GM19397 (cell line): ENCODE results near the gene BPTF.
A peak's percentile ranks its signal among the peaks of the same experiment; 100 is the strongest.
"Not testable (repeated sequence)": the region's sequence is repeated elsewhere in the genome, so short reads cannot be mapped to it uniquely, and the experiment has no call there.

ENCODE experiments used
- ATAC-seq: cut with Tn5 transposase; IDR thresholded peaks from one replicate; pipeline ENCODE4 v1.9.1; 2021; ENCODE audit warnings: mild to moderate bottlenecking, moderate library complexity; ENCODE audit not compliant: unreplicated experiment

Gene BPTF

GRCh38 chr17:67960276-67960675 is 135.0 kb downstream of the BPTF start:
- not testable (repeated sequence) for ATAC-seq

GRCh38 chr17:67962156-67962555 is 136.9 kb downstream of the BPTF start:
- ATAC-seq = not testable (repeated sequence)

GRCh38 chr17:67963145-67963572 is 137.9 kb downstream of the BPTF start:
- ATAC-seq = not testable (repeated sequence)

GRCh38 chr17:67970783-67971182 is 145.5 kb downstream of the BPTF start:
- no peak for ATAC-seq

- ATAC-seq = no peak
Measured at GRCh38 chr17:67974185-67974584, 148.9 kb downstream of the BPTF start.

GRCh38 chr17:67974598-67975066 is 149.3 kb downstream of the BPTF start:
- ATAC-seq = no peak

- not testable (repeated sequence) for ATAC-seq
Measured at GRCh38 chr17:67976306-67976705, 151.0 kb downstream of the BPTF start.

GRCh38 chr17:67980456-67980855 is 155.2 kb downstream of the BPTF start:
- no peak for ATAC-seq

- not testable (repeated sequence) for ATAC-seq
Measured at GRCh38 chr17:67980883-67981282, 155.6 kb downstream of the BPTF start.

GRCh38 chr17:67982034-67982640 is 156.8 kb downstream of the BPTF start:
- ATAC-seq = no peak

GRCh38 chr17:67982686-67983382 is 157.5 kb downstream of the BPTF start:
- ATAC-seq = no peak

- no peak for ATAC-seq
Measured at GRCh38 chr17:67983383-67983688, 158.0 kb downstream of the BPTF start.

GRCh38 chr17:67990909-67991308 is 165.6 kb downstream of the BPTF start:
- no peak for ATAC-seq

GRCh38 chr17:67992548-67993152 is 167.3 kb downstream of the BPTF start:
- peak; percentile 7 for ATAC-seq

GRCh38 chr17:67993153-67993997 is 168.1 kb downstream of the BPTF start:
- ATAC-seq = peak; percentile 88

- no peak for ATAC-seq
Measured at GRCh38 chr17:67993998-67994361, 168.7 kb downstream of the BPTF start.

- ATAC-seq = no peak
Measured at GRCh38 chr17:67994817-67995569, 169.7 kb downstream of the BPTF start.

- no peak for ATAC-seq
Measured at GRCh38 chr17:67995570-67996263, 170.4 kb downstream of the BPTF start.

GRCh38 chr17:67996301-67997171 is 171.2 kb downstream of the BPTF start, which contains the start of gene C17orf58:
Gene C17orf58, minus strand, starts transcription at chr17:67996469. Its CDS starts 271 bp downstream, at chr17:67996198.
- ATAC-seq = not testable (repeated sequence)
